GM12874 (cell line): ENCODE data around the gene TMEM125.

ENCODE experiments used
- TF ChIP-seq, protein P1 (sequence below): IDR thresholded peaks from 2 replicates; pipeline ENCODE4 v1.5.1; 2011; ENCODE audit warnings: low read depth, mild to moderate bottlenecking, control low read depth, low read length, moderate library complexity; ENCODE audit not compliant: insufficient read depth

The TMEM125 gene

DNA sequence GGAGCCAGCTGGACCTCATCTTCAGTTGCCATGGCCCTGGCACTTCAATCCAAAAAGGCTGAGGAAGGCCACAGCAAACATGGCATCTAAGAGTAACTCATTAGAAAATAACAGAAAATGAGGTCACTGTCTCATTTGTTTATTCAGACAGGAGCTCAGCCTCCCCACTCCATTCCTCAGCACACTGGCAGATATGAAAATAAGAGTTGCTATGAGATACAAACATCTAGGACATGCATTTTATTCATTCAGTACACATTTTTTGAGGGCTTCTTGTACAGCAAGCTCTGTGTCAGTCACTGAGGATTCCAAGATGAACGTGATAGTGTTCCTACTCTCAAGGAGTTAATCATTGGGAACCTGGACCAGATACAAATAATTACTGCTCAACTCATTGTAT, 32.7 kb upstream of the TMEM125 start:
- TF ChIP-seq, protein P1, sequence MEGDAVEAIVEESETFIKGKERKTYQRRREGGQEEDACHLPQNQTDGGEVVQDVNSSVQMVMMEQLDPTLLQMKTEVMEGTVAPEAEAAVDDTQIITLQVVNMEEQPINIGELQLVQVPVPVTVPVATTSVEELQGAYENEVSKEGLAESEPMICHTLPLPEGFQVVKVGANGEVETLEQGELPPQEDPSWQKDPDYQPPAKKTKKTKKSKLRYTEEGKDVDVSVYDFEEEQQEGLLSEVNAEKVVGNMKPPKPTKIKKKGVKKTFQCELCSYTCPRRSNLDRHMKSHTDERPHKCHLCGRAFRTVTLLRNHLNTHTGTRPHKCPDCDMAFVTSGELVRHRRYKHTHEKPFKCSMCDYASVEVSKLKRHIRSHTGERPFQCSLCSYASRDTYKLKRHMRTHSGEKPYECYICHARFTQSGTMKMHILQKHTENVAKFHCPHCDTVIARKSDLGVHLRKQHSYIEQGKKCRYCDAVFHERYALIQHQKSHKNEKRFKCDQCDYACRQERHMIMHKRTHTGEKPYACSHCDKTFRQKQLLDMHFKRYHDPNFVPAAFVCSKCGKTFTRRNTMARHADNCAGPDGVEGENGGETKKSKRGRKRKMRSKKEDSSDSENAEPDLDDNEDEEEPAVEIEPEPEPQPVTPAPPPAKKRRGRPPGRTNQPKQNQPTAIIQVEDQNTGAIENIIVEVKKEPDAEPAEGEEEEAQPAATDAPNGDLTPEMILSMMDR, result no peak

GRCh38 chr1:43238085-43238484, 31.7 kb upstream of the TMEM125 start:
- TF ChIP-seq, protein P1, result peak; percentile 73

DNA sequence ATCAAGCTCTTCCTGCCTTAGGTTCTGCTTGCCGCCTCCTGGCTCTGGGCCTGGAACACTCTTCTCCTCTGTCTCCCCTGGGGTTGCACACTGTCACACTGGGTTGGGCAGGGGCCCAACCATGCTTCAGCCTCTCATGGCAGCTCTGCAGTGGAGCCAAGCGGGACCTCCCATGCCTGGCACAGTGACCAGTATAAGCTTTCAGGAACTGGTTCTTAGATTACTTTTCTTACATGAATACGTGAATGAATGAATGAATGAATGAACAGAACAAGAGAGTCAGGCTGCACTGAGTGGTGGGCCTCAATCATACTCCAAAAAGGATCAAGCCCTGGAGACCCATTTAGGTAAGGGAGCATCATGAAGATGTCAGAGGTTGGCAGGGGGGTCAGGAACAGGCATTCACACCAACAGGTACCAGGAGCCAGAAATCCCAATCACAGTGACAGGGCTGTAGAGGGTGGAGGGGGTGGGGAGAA, 30.8 kb upstream of the TMEM125 start:
- TF ChIP-seq, protein P1, result no peak

- TF ChIP-seq, protein P1, result no peak
Measured at GRCh38 chr1:43239484-43239883, 30.3 kb upstream of the TMEM125 start.

DNA sequence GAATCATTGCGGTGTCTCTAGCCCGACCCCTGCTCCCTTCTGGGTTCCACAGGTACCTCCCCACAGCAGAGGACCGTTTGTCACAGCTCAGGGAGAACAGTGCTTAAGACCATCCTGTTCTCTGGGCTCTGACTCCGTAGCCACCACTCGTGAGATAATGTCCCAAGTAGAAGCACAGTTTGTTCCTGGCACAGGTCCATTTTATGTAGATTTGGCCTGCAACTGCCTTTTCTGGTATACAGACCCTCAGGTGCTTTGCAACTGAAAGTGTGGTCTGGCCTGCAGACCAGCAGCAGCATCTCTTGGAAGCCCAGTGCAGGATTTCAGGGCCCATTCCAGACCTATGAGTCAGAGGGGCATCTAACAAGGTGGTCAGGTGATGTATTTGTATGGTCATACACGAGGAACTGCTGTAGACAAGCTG, 28.4 kb upstream of the TMEM125 start:
- TF ChIP-seq, protein P1, result no peak

- TF ChIP-seq, protein P1, result no peak
Measured at GRCh38 chr1:43243299-43243698, 26.5 kb upstream of the TMEM125 start.

DNA sequence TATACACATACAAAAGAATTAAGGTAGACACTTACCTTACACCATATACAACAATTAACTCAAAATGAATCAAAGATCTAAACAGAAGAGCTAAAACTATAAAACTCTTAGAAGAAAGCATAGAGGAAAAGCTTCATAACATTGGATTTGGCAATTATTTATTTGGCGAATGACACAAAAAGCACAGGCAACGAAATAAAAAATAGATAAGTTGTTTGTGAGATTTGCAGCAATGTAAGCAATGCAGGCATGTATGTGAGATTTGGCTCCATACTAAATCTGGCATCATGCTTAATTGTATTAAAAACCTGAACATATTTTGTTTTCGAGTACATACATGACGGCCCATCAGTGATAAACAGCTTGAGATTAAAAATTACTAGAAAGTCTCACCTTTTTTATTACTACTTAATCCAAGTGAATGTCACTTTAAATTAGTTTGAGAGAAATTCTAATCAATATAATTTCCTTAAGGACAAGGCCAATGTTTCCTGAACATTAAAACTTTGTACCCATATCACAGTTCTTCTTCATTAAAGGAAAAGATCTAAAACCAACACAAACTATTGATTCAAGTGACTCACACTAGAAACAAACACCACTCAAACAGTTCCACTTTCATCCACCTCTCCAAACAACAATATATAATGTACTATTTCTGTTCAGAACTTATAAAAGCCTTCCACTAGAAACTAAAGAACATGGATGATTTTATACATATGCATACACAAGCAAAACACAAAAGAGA, 23.1 kb upstream of the TMEM125 start:
- TF ChIP-seq, protein P1, result no peak
